ENCODE measurements around the gene CDKN2C. TPM values are rescaled to one million over a fixed set of nuclear protein-coding genes. Genes with fewer than 3 reads are reported as not detected.
A peak's percentile ranks its signal among the peaks of the same experiment; 100 is the strongest.

Gene CDKN2C
- total and polyA plus RNA-seq, 10 of the 15 experiments (the other 5 are each of a cell fraction or from before 2014, with no cell fraction given): 3.3 to 11.7 (median 6.0) TPM

GRCh38 chr1:50929376-50929958, 40.6 kb upstream of the CDKN2C start:
- peaks cover 3% of the 10 kb centered on the region for H3K4me1 ChIP-seq (ENCODE audit: control insufficient read depth, insufficient read depth, low read length)
- H4K20me1 ChIP-seq (ENCODE audit: control insufficient read depth, insufficient read depth): no peaks in the 10 kb centered on the region
- WGBS (ENCODE audit: insufficient coverage, insufficient replicate concordance, low lambda C conversion rate, missing lambda C conversion rate): 32% methylated on average over 2 of the region's 2 CpGs
- peaks cover 17% of the 10 kb centered on the region for H3K79me2 ChIP-seq (ENCODE audit: control insufficient read depth, insufficient read depth, low read length)
- H3K4me2 ChIP-seq (ENCODE audit: control insufficient read depth, insufficient read depth): no peak overlapping the region
- FAIRE-seq: no peak
- in situ Hi-C loops (cut with MboI) (no loop called here), intact Hi-C loops (cut with micrococcal nuclease; ENCODE audit: unreplicated experiment) (loop anchor here (5.0 kb wide), 1 partner anchor 258 kb away; no protein-coding TSS in a partner anchor)
- no peaks in the 10 kb centered on the region; a peak in 1 of 4 replicates for H3K36me3 ChIP-seq (ENCODE audit: control insufficient read depth in 2 of 2, insufficient read depth in 2 of 2, low read length in 1 of 2)
- BruUV-seq (replicated peaks): no TSS peak
- ChIA-PET SMC1A (ENCODE audit: uncharacterized antibody, unreplicated experiment) (interaction anchor here (0.6 to 2.9 kb wide), 18 partner anchors 8 to 500 kb away, joined by 3 to 44 read pairs (median 4); partner anchors contain the start of genes CDKN2C and FAF1), POLR2A (interaction anchor here (0.5 kb wide), 1 partner anchor 526 kb away, joined by 3 read pairs; no protein-coding TSS in a partner anchor), RAD21 (ENCODE audit: unreplicated experiment) (interaction anchor here (0.9 to 2.4 kb wide), 5 partner anchors 56 to 262 kb away, joined by 3 to 33 read pairs (median 6); no protein-coding TSS in a partner anchor), CTCF (interaction anchor here (0.6 to 3.0 kb wide), 36 partner anchors 9 to 605 kb away, joined by 3 to 87 read pairs (median 4); partner anchors contain the start of gene CDKN2C)
- H3K27me3 ChIP-seq (replicated peaks in 1 of 2; ENCODE audit: control insufficient read depth in 2 of 2, insufficient read depth in 2 of 2, low read length in 1 of 2): no peaks in the 10 kb centered on the region
- ATAC-seq: no peak; the same call in 2 of the 3 replicates
- H2AFZ ChIP-seq (ENCODE audit: control insufficient read depth, low read depth, low read length): no peak overlapping the region
- H3K27ac ChIP-seq (ENCODE audit: control insufficient read depth, insufficient read depth): no peak overlapping the region
- no peak for DNase-seq (ENCODE audit: low read depth, low spot score)
- no peak overlapping the region for H3K9ac ChIP-seq (ENCODE audit: control insufficient read depth, insufficient read depth, low read length)
- peak; percentile 61; the same call in 1 of the 2 replicates for TF ChIP-seq SMC3 (IDR thresholded peaks at IDR 0.05; ENCODE audit: borderline replicate concordance, low read length)
- peak; percentile 52 for TF ChIP-seq RAD21 (IDR thresholded peaks at IDR 0.05; ENCODE audit: insufficient read depth, low read depth, low read length)
- TF ChIP-seq SKIL (IDR thresholded peaks at IDR 0.05; ENCODE audit: low read depth, poor library complexity, severe bottlenecking): no peak
- TF ChIP-seq CTCF (IDR thresholded peaks at IDR 0.05 in 2 of 3, conservative IDR thresholded peaks at IDR 0.05 in 1 of 3; ENCODE audit: control insufficient read depth in 2 of 3, extremely low read depth in 1 of 3, insufficient read depth in 1 of 3, low read depth in 3 of 3, low read length in 3 of 3): peak; percentile 29 to 53 (median 45); a peak in 4 of 6 replicates
- H3K4me3 ChIP-seq: no peak overlapping the region
- H3K9me3 ChIP-seq (replicated peaks; ENCODE audit: control insufficient read depth, insufficient read depth, low read length): no peaks in the 10 kb centered on the region; the same call in 1 of the 3 replicates
